Sigmoid colon (tissue), 7 donors: ENCODE data around the gene PPM1F. TPM values are rescaled to one million over a fixed set of nuclear protein-coding genes. Genes with fewer than 3 reads are reported as not detected.
A peak's percentile ranks its signal among the peaks of the same experiment; 100 is the strongest.
"Not testable (repeated sequence)": the region's sequence is repeated elsewhere in the genome, so short reads cannot be mapped to it uniquely, and the experiment has no call there.

ENCODE experiments used
- DNase-seq: peaks from one replicate; pipeline ENCODE4 v3.0.0-alpha.2; 2019
- H3K27ac ChIP-seq, 4 donors: fragments of 200-600 bp; sonication (generic); one replicate each; pipeline ENCODE4 v1.5.1; 2016 to 2019; ENCODE audit warnings: mild to moderate bottlenecking in 1 of 4
- H3K27me3 ChIP-seq, 3 donors: fragments of 200-600 bp; sonication (generic); one replicate each; pipeline ENCODE4 v1.5.1; 2019; ENCODE audit warnings: mild to moderate bottlenecking in 1 of 3
- H3K36me3 ChIP-seq, 4 donors: fragments of 200-600 bp; sonication (generic); one replicate each; pipeline ENCODE4 v1.5.1; 2016 to 2019
- H3K4me1 ChIP-seq, 4 donors: fragments of 200-600 bp; sonication (generic); one replicate each; pipeline ENCODE4 v1.5.1; 2017 to 2019
- H3K4me3 ChIP-seq, 4 donors: fragments of 200-600 bp; sonication (generic); one replicate each; pipeline ENCODE4 v1.5.1; 2017 to 2019; ENCODE audit warnings: mild to moderate bottlenecking in 2 of 4, moderate library complexity in 1 of 4
- H3K9me3 ChIP-seq, 4 donors: fragments of 200-600 bp in 3 of 4; sonication (generic) in 3 of 4; one replicate each; pipeline versions ENCODE4 v1.5.1 to v1.6.1; 2013 to 2019
- EP300 ChIP-seq, 4 donors: sonication (generic); formaldehyde crosslinking; IDR thresholded peaks; one replicate each; pipeline ENCODE4 v1.6.1; 2017; ENCODE audit warnings: antibody characterized with exemption in 4 of 4
- POLR2A ChIP-seq, 2 donors: fragments of 450-650 bp; IDR thresholded peaks; one replicate each; pipeline ENCODE4 v1.6.1; 2016; ENCODE audit warnings: antibody characterized with exemption in 2 of 2, mild to moderate bottlenecking in 2 of 2, moderate library complexity in 2 of 2
- POLR2AphosphoS5 ChIP-seq, 4 donors: sonication (generic); formaldehyde crosslinking; IDR thresholded peaks; one replicate each; pipeline ENCODE4 v1.6.1; 2017; ENCODE audit warnings: antibody characterized with exemption in 4 of 4
- WGBS, 2 donors: extraction: QIAGEN DNeasy Blood & Tissue Kit; methylation state at CpG; one replicate each; pipeline ENCODE4 v1.1.7; 2013; 5-methylcytosine and 5-hydroxymethylcytosine counted together
- intact Hi-C: fragments of 100-400 bp; cut with DNase I; formaldehyde crosslinking; loops from one replicate; pipeline ENCODE4 v1.15.1; 2023
- polyA plus RNA-seq, 3 donors: library from polyadenylated mRNA; stranded (reverse); fragments of 200-250 nt; gene quantifications; one replicate each; pipeline ENCODE4 v1.2.3, GENCODE V29; 2013
- total RNA-seq, 4 donors: library from RNA; depleted of rRNA; stranded (reverse); fragments of >200 nt; gene quantifications; one replicate each; pipeline ENCODE4 v1.1.0, GENCODE V29; 2016
- TF ChIP-seq, protein P1 (sequence below), 4 experiments: fragments of 450-650 bp in 3 of 4; fragments of 200-600 bp in 1 of 4; IDR thresholded peaks; one replicate each; pipeline ENCODE4 v1.5.1; 2016 to 2019; ENCODE audit warnings: antibody characterized with exemption in 4 of 4, mild to moderate bottlenecking in 3 of 4, moderate library complexity in 2 of 4
- donor health status: healthy with polysubstance abuse.
- donor health status: Bipolar disorder and iron deficiency.
- donor health status: healthy.

Gene PPM1F
- total and polyA plus RNA-seq, 7 donors = 2.5 to 39.2 (median 20.3) TPM

- intact Hi-C loops = no loop called here
- no peak for TF ChIP-seq EP300 (IDR thresholded peaks at IDR 0.05)
- no peak for TF ChIP-seq POLR2AphosphoS5 (IDR thresholded peaks at IDR 0.05)
- TF ChIP-seq POLR2A (IDR thresholded peaks at IDR 0.05) = no peak
- TF ChIP-seq, protein P1, sequence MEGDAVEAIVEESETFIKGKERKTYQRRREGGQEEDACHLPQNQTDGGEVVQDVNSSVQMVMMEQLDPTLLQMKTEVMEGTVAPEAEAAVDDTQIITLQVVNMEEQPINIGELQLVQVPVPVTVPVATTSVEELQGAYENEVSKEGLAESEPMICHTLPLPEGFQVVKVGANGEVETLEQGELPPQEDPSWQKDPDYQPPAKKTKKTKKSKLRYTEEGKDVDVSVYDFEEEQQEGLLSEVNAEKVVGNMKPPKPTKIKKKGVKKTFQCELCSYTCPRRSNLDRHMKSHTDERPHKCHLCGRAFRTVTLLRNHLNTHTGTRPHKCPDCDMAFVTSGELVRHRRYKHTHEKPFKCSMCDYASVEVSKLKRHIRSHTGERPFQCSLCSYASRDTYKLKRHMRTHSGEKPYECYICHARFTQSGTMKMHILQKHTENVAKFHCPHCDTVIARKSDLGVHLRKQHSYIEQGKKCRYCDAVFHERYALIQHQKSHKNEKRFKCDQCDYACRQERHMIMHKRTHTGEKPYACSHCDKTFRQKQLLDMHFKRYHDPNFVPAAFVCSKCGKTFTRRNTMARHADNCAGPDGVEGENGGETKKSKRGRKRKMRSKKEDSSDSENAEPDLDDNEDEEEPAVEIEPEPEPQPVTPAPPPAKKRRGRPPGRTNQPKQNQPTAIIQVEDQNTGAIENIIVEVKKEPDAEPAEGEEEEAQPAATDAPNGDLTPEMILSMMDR (IDR thresholded peaks at IDR 0.05) = no peak
- Histone ChIP-seq H3K4me1 (peaks cover 0 to 82% (median 65%) of the 10 kb centered on the region in 4 donors), H3K27ac (peak overlapping the region; percentile 94 to 96 (median 94)), H3K27me3 (no peaks in the 10 kb centered on the region), H3K9me3 (no peaks in the 10 kb centered on the region), H3K4me3 (no peak overlapping the region), H3K36me3 (peaks cover 0 to 19% (median 8%) of the 10 kb centered on the region in 4 donors)
- no peak for DNase-seq
- 73 to 88% methylated on average over 3 of the region's 3 CpGs for WGBS, 2 donors
Observed at GRCh38 chr22:21940521-21940920, 12.1 kb downstream of the PPM1F start.

GRCh38 chr22:21939935-21940334, 12.7 kb downstream of the PPM1F start:
- intact Hi-C loops, DNase-seq, H3K9me3 ChIP-seq, H3K27me3 ChIP-seq, H3K4me3 ChIP-seq: not testable (repeated sequence)
- peaks cover 0 to 82% (median 68%) of the 10 kb centered on the region in 4 donors for H3K4me1 ChIP-seq
- WGBS, 2 donors = 86 to 91% methylated on average over 5 of the region's 5 CpGs
- H3K36me3 ChIP-seq = peaks cover 0 to 19% (median 8%) of the 10 kb centered on the region in 4 donors
- H3K27ac ChIP-seq = peak overlapping the region; percentile 94 to 96 (median 94)

- Histone ChIP-seq H3K4me1 (peaks cover 0 to 82% (median 67%) of the 10 kb centered on the region in 4 donors), H3K9me3 (no peaks in the 10 kb centered on the region), H3K36me3 (peaks cover 0 to 16% (median 7%) of the 10 kb centered on the region in 4 donors), H3K27me3 (no peaks in the 10 kb centered on the region), H3K27ac (peak overlapping the region; percentile 94 to 96 (median 94)), H3K4me3 (no peak overlapping the region)
- no peak for DNase-seq
- TF ChIP-seq, protein P1 (IDR thresholded peaks at IDR 0.05) = no peak
- TF ChIP-seq EP300 (IDR thresholded peaks at IDR 0.05) = no peak
- TF ChIP-seq POLR2AphosphoS5 (IDR thresholded peaks at IDR 0.05) = no peak
- TF ChIP-seq POLR2A (IDR thresholded peaks at IDR 0.05) = no peak
- WGBS, 2 donors = 66 to 81% methylated on average over 10 of the region's 10 CpGs
- intact Hi-C loops = no loop called here
Observed at GRCh38 chr22:21939461-21939913, 13.2 kb downstream of the PPM1F start.

- TF ChIP-seq POLR2AphosphoS5 (IDR thresholded peaks at IDR 0.05) = no peak
- TF ChIP-seq EP300 (IDR thresholded peaks at IDR 0.05) = no peak
- TF ChIP-seq, protein P1 (IDR thresholded peaks at IDR 0.05) = no peak
Observed at GRCh38 chr22:21938906-21939305, 13.7 kb downstream of the PPM1F start.

DNA sequence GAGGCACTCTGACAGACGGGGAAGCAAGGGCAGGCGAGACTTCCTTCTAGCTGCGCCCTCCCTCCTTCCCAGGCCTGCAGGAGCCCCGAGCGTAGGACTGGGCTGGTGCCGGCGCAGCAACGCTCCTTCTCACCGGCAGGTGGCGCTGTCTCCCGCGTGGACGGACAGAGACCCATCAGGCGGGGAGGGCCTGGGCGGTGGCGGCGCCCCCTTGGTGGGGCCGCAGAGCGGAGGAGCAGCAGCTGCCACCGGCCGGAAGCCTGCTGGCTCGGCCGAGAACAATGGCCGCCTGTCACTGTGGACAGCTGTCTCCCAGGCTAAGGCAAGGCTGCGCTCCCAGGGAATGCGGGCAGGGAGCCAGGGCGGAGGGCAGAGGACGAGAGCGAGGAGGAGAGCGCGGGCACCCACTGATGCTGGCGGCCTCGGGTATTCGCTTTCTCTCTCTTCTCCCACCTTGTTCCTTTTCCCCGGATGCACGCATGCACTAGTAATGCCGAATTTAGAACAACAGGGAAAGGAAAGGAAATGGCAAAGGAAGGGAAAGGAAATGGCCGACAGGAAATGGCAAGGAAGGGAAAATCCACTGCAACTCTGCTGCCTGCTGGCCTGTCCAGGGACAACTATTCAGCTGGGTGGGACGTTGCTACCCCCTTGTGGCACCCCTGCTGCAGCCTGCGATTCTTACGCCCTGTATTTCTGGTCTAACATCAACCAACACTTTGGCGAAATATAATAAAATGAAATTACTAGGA, 14.4 kb downstream of the PPM1F start:
- WGBS, 2 donors = 2 to 5% methylated on average over 42 of the region's 42 CpGs
- peak; percentile 97 for DNase-seq

More at GRCh38 chr22:21938906-21939305, 13.7 kb downstream of the PPM1F start:
- no peak for DNase-seq
- WGBS, 2 donors = 85 to 89% methylated on average over 11 of the region's 11 CpGs
- Histone ChIP-seq H3K36me3 (peaks cover 0 to 15% (median 7%) of the 10 kb centered on the region in 4 donors), H3K9me3 (no peaks in the 10 kb centered on the region), H3K27ac (peak overlapping the region; percentile 94 to 96 (median 94)), H3K4me3 (peak overlapping the region in 2 of 4 donors; percentile 61), H3K27me3 (no peaks in the 10 kb centered on the region), H3K4me1 (peaks cover 0 to 79% (median 64%) of the 10 kb centered on the region in 4 donors)
- intact Hi-C loops = loop anchor here (1.0 kb wide), 3 partner anchors 13 to 226 kb away; partner anchors contain the start of genes MAPK1 and PPM1F

More for the DNA sequence above, 14.4 kb downstream of the PPM1F start:
- H3K36me3 ChIP-seq = peaks cover 6 to 21% (median 13%) of the 10 kb centered on the region in 4 donors
- intact Hi-C loops = loop anchor here (1.0 kb wide), 3 partner anchors 14 to 225 kb away; partner anchors contain the start of genes MAPK1 and PPM1F
- H3K4me1 ChIP-seq = peaks cover 0 to 73% (median 58%) of the 10 kb centered on the region in 4 donors
- H3K27me3 ChIP-seq = no peaks in the 10 kb centered on the region
- TF ChIP-seq, protein P1 (IDR thresholded peaks at IDR 0.05) = peak; percentile 93 to 100 (median 100)
- TF ChIP-seq POLR2AphosphoS5 (IDR thresholded peaks at IDR 0.05) (peak; percentile 21 to 79 (median 59)), EP300 (IDR thresholded peaks at IDR 0.05) (no peak), POLR2A (IDR thresholded peaks at IDR 0.05) (no peak)
- H3K27ac ChIP-seq = peak overlapping the region; percentile 94 to 96 (median 94)
- H3K9me3 ChIP-seq = no peaks in the 10 kb centered on the region
- H3K4me3 ChIP-seq = peak overlapping the region; percentile 39 to 64 (median 61)
